ENCODE data around the gene CCDC60. TPM values are rescaled to one million over a fixed set of nuclear protein-coding genes. Genes with fewer than 3 reads are reported as not detected.

The CCDC60 gene, protein sequence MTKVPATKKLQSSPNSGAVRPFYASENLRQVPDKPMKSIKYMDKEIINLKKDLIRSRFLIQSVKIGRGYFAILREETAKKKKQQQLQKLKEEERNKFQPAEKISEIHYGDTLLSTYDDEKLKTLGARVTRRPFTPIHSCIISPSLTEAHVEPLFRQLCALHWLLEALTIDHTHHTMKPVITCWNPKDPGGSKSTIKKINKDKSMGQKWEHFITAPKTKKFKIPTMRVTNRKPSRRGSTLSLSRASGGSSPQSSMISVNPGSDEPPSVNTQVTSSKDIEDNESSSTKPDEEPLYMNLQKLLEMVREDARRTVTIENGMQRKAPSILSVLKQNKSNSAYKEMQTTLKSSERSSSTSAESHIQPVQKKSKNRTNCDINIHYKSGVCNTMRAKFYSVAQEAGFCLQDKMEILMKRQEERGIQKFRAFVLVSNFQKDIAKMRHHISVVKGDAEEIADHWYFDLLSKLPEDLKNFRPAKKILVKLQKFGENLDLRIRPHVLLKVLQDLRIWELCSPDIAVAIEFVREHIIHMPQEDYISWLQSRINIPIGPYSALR
- total RNA-seq (not detected), total RNA-seq (0 reads per million in 29 experiments)
- not detected for total RNA-seq (2013)

DNA sequence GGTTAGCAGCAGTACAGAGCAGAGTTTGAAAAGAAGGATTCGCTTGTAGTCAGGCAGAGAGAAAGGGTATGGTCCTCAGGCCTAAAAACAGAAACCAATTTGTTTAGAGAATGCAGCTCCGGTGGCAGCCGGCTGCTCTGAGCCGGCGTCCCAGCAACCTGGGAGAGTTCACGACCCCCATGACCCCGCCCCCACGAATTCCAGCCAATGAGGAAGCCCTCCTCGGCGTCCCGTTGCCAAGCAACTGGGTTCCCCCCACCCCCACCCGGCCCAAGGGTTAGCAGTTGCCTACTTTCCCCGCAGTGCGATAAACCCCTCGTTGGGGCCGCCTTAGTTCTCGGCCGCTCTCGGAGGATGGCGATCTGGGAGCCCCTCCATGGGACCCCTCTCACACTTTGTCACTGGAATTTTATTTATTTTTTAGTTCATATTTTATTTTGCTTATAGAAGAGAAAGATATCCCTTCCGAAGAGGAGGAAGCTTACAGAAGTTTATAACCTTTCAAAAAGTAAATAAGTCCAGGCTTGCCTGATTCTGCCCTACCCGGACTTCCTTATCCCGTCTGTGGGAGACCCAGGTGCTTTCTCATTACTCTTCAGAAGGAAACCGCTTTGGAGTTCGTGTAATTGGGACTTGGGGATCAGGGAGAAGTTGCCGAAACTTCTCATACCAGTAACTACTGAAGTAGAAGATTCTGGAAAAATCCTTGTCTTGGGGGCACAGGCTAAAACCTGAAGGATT, at the start of gene CCDC60:
CCDC60 (plus strand) TSS at position 300 of the 741 bp plus-strand sequence. CDS start 448 bp downstream, outside the sequence.
- no peak within 1 kb of the TSS for H3K4me3 ChIP-seq (ENCODE audit: control insufficient read depth in 1 of 2, extremely low read depth in 1 of 2, low read length in 1 of 2)
- ChIA-PET CTCF (no interaction called here), POLR2A (no interaction called here)
- Mint-ChIP-seq H3K36me3 (no peaks in the 10 kb centered on the region), H3K4me3 (no peak within 1 kb of the TSS), H3K4me1 (no peaks in the 10 kb centered on the region), H3K9me3 (peaks cover 0 to 7% (median 0%) of the 10 kb centered on the region in 3 donors), H3K27me3 (peaks cover 22 to 34% of the 10 kb centered on the region in 2 donors), H3K27ac (no peak within 1 kb of the TSS)
- H3K36me3 ChIP-seq (ENCODE audit: control insufficient read depth in 2 of 2, extremely low read depth in 1 of 2, insufficient read depth in 1 of 2, low read length in 1 of 2): no peaks in the 10 kb centered on the region
- no peaks in the 10 kb centered on the region for H3K9me3 ChIP-seq
- peaks cover 14% of the 10 kb centered on the region in 2 experiments for H3K27me3 ChIP-seq (replicated peaks in 1 of 2; ENCODE audit: control insufficient read depth in 2 of 2, extremely low read depth in 1 of 2, insufficient read depth in 2 of 2, low read length in 1 of 2)
- WGBS (ENCODE audit: insufficient coverage): 4% methylated on average over 9 of the region's 26 CpGs
- H3K4me1 ChIP-seq (ENCODE audit: control insufficient read depth in 1 of 2, extremely low read depth in 1 of 2, insufficient read depth in 2 of 2, low read length in 2 of 2): no peaks in the 10 kb centered on the region
- DNase-seq (no peak), ATAC-seq (replicated peaks in 1 of 4) (no peak)
- no peak within 1 kb of the TSS for H3K27ac ChIP-seq (ENCODE audit: low read length)

DNA sequence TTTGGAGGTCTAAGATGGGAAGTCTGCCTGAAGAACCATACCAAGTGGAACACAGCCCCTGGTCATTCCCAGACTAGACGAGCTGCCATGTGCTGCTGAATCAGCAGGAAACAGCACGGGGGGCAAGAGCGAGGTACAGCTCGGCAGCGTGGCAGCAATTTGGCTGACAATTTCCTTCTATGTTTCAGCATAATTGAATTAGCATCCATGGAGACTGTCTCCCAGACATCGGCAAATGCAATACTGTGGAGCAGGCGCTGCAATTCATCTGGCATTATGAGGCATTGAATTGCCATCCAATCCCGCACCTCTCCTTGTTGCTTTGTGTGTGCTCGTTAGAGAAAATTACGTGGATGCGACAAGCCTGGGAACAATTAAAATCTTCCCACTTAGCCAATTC, 46.0 kb upstream of the CCDC60 start:
- Mint-ChIP-seq H3K4me1 (no peaks in the 10 kb centered on the region), H3K4me3 (no peak overlapping the region), H3K27me3 (peaks cover 2 to 3% of the 10 kb centered on the region in 2 donors), H3K36me3 (no peaks in the 10 kb centered on the region), H3K9me3 (peaks cover 0 to 4% (median 0%) of the 10 kb centered on the region in 3 donors), H3K27ac (no peak overlapping the region)
- Histone ChIP-seq H3K4me1 (ENCODE audit: control insufficient read depth in 1 of 2, extremely low read depth in 1 of 2, insufficient read depth in 2 of 2, low read length in 2 of 2) (no peaks in the 10 kb centered on the region), H3K36me3 (ENCODE audit: control insufficient read depth in 2 of 2, extremely low read depth in 1 of 2, insufficient read depth in 1 of 2, low read length in 1 of 2) (no peaks in the 10 kb centered on the region), H3K4me3 (ENCODE audit: control insufficient read depth in 1 of 2, extremely low read depth in 1 of 2, low read length in 1 of 2) (no peak overlapping the region), H3K27me3 (replicated peaks in 1 of 2; ENCODE audit: control insufficient read depth in 2 of 2, extremely low read depth in 1 of 2, insufficient read depth in 2 of 2, low read length in 1 of 2) (peaks cover 0 to 4% of the 10 kb centered on the region in 2 experiments), H3K27ac (ENCODE audit: low read length) (no peak overlapping the region), H3K9me3 (no peaks in the 10 kb centered on the region)
- ChIA-PET POLR2A (no interaction called here), CTCF (no interaction called here)
- DNase-seq (no peak), ATAC-seq (replicated peaks in 1 of 4) (no peak)
- 50% methylated on average over 8 of the region's 11 CpGs for WGBS (ENCODE audit: insufficient coverage)

DNA sequence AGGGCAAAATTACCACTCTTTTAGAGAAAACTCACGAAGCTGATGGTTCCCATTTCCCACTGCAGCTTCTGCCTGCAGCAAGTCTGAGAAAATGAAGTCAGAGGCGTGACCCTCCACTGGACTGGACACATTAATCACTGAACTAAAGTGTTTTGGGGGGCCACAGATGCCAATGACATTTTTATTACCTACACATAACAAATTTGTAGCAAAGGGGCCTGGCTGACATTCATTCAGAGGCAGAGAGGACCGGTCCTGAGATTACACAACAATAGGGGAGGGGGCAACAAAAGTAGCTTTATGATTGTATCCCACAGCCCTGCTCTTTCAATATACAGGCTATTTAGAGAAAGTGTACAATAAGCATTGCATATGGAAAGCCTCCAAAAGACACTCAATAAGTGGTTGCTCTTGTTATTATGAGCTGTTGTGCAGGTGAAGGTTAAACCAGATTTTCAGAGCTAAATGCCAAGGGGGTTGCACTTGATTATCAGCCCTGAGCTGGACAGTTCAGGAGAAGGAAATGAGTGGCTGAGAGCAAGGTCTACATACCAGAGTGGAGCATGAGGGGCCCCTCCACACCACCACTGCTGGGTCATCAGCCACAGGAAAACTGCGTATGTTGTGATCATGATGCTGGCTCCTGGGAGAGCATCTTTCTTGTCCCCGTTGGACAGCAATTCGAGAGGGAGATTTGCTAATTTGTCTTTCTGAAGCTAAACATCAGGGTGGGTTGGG, 41.5 kb upstream of the CCDC60 start:
- H3K27ac ChIP-seq (ENCODE audit: low read length): no peak overlapping the region
- H3K27ac Mint-ChIP-seq: no peak overlapping the region
- no peak overlapping the region for H3K4me3 ChIP-seq (ENCODE audit: control insufficient read depth in 1 of 2, extremely low read depth in 1 of 2, low read length in 1 of 2)
- H3K4me1 ChIP-seq (ENCODE audit: control insufficient read depth in 1 of 2, extremely low read depth in 1 of 2, insufficient read depth in 2 of 2, low read length in 2 of 2): no peaks in the 10 kb centered on the region
- H3K9me3 Mint-ChIP-seq: peaks cover 0 to 4% (median 0%) of the 10 kb centered on the region in 3 donors
- H3K27me3 ChIP-seq (replicated peaks in 1 of 2; ENCODE audit: control insufficient read depth in 2 of 2, extremely low read depth in 1 of 2, insufficient read depth in 2 of 2, low read length in 1 of 2): peaks cover 0 to 2% of the 10 kb centered on the region in 2 experiments
- ChIA-PET CTCF (interaction anchor here in 1 of 2 donors (0.6 kb wide), 1 partner anchor 19 kb away, joined by 3 read pairs; no protein-coding TSS in a partner anchor), POLR2A (no interaction called here)
- no peaks in the 10 kb centered on the region for H3K9me3 ChIP-seq
- 27% methylated on average over 4 of the region's 6 CpGs for WGBS (ENCODE audit: insufficient coverage)
- DNase-seq: no peak
- H3K4me1 Mint-ChIP-seq: no peaks in the 10 kb centered on the region
- no peaks in the 10 kb centered on the region for H3K36me3 Mint-ChIP-seq
- ATAC-seq (replicated peaks in 1 of 4): no peak
- H3K36me3 ChIP-seq (ENCODE audit: control insufficient read depth in 2 of 2, extremely low read depth in 1 of 2, insufficient read depth in 1 of 2, low read length in 1 of 2): no peaks in the 10 kb centered on the region
- peaks cover 4 to 9% of the 10 kb centered on the region in 2 donors for H3K27me3 Mint-ChIP-seq
- H3K4me3 Mint-ChIP-seq: no peak overlapping the region

DNA sequence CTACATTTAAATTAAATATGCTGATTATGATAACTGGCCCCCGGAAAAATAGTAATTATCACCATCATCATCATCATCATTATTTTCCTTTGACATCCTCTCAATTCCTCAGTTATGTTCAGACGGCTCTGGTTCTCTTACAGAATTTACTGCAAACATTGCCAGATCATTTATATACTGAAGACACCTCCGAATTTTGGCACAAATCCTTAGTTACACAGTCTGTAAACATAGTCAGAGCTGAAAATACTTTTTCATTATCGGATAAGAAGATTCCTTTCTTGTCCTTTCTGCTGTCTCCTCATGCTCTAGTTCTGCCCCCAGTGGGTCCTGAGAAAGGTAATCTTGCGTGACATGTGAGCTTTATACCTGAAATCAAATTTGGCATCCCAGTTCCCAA, 40.3 kb upstream of the CCDC60 start:
- H3K4me1 ChIP-seq (ENCODE audit: control insufficient read depth in 1 of 2, extremely low read depth in 1 of 2, insufficient read depth in 2 of 2, low read length in 2 of 2): no peaks in the 10 kb centered on the region
- Mint-ChIP-seq H3K9me3 (peaks cover 0 to under 1% (median 0%) of the 10 kb centered on the region in 3 donors), H3K27ac (no peak overlapping the region), H3K4me3 (no peak overlapping the region), H3K4me1 (no peaks in the 10 kb centered on the region), H3K36me3 (no peaks in the 10 kb centered on the region), H3K27me3 (peaks cover 5 to 11% of the 10 kb centered on the region in 2 donors)
- H3K27ac ChIP-seq (ENCODE audit: low read length): no peak overlapping the region
- ChIA-PET CTCF (no interaction called here), POLR2A (no interaction called here)
- ATAC-seq (replicated peaks in 1 of 4) (no peak), DNase-seq (no peak)
- no peaks in the 10 kb centered on the region for H3K36me3 ChIP-seq (ENCODE audit: control insufficient read depth in 2 of 2, extremely low read depth in 1 of 2, insufficient read depth in 1 of 2, low read length in 1 of 2)
- H3K9me3 ChIP-seq: no peaks in the 10 kb centered on the region
- H3K4me3 ChIP-seq (ENCODE audit: control insufficient read depth in 1 of 2, extremely low read depth in 1 of 2, low read length in 1 of 2): no peak overlapping the region
- WGBS (ENCODE audit: insufficient coverage): 63% methylated on average over 2 of the region's 5 CpGs
- peaks cover 0 to 2% of the 10 kb centered on the region in 2 experiments for H3K27me3 ChIP-seq (replicated peaks in 1 of 2; ENCODE audit: control insufficient read depth in 2 of 2, extremely low read depth in 1 of 2, insufficient read depth in 2 of 2, low read length in 1 of 2)

DNA sequence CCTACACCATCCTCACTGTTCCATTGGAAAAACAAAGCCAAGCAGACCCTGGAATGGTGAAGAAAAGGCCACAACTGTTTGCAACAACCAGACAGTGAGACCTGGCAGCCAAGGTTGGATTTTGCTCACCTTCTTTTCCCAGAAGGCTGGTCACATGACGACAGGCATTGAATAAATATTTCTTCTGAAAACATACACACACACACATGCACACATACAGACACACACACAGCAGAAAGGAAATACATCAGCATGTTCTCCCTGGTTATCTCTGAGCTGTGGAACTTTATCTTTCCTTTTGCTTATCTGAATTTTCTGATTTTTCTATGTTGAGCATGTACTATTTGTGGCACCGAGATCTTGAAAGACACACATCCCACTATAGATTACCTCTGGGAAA, 38.0 kb upstream of the CCDC60 start:
- no peak overlapping the region for H3K4me3 ChIP-seq (ENCODE audit: control insufficient read depth in 1 of 2, extremely low read depth in 1 of 2, low read length in 1 of 2)
- no peaks in the 10 kb centered on the region for H3K27me3 ChIP-seq (replicated peaks in 1 of 2; ENCODE audit: control insufficient read depth in 2 of 2, extremely low read depth in 1 of 2, insufficient read depth in 2 of 2, low read length in 1 of 2)
- ATAC-seq (replicated peaks in 1 of 4): no peak
- Mint-ChIP-seq H3K4me1 (no peaks in the 10 kb centered on the region), H3K27me3 (peaks cover 5 to 14% of the 10 kb centered on the region in 2 donors), H3K36me3 (no peaks in the 10 kb centered on the region), H3K27ac (no peak overlapping the region), H3K4me3 (no peak overlapping the region), H3K9me3 (peaks cover 0 to 4% (median 0%) of the 10 kb centered on the region in 3 donors)
- no peak for DNase-seq
- H3K36me3 ChIP-seq (ENCODE audit: control insufficient read depth in 2 of 2, extremely low read depth in 1 of 2, insufficient read depth in 1 of 2, low read length in 1 of 2): no peaks in the 10 kb centered on the region
- POLR2A ChIA-PET: no interaction called here
- CTCF ChIA-PET: no interaction called here
- no peak overlapping the region for H3K27ac ChIP-seq (ENCODE audit: low read length)
- WGBS (ENCODE audit: insufficient coverage): 60% methylated on average over 1 of the region's 2 CpGs
- no peaks in the 10 kb centered on the region for H3K9me3 ChIP-seq
- no peaks in the 10 kb centered on the region for H3K4me1 ChIP-seq (ENCODE audit: control insufficient read depth in 1 of 2, extremely low read depth in 1 of 2, insufficient read depth in 2 of 2, low read length in 2 of 2)

DNA sequence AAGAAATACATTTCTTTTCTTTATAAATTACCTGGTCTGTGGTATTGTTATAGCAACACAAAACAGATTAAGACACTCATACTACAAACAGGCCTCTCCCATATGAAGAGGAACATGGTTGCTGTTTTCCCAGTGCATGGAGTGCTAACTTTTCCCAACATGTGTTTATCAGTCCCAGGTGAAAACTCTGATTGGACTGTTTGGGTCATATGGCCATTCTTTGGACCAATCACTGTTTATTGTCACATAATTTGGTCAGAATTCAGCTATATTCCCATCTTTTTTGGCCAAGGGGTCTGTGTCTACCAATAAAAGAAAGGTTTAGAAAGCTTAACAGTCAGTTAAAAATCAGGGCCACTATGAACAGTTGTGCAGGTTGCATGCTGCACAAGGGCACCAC, 35.4 kb upstream of the CCDC60 start:
- no peak for DNase-seq
- Mint-ChIP-seq H3K4me3 (no peak overlapping the region), H3K9me3 (peaks cover 0 to 4% (median 0%) of the 10 kb centered on the region in 3 donors), H3K27me3 (peaks cover 8 to 14% of the 10 kb centered on the region in 2 donors), H3K36me3 (no peaks in the 10 kb centered on the region), H3K4me1 (no peaks in the 10 kb centered on the region), H3K27ac (no peak overlapping the region)
- Histone ChIP-seq H3K36me3 (ENCODE audit: control insufficient read depth in 2 of 2, extremely low read depth in 1 of 2, insufficient read depth in 1 of 2, low read length in 1 of 2) (no peaks in the 10 kb centered on the region), H3K9me3 (no peaks in the 10 kb centered on the region), H3K4me3 (ENCODE audit: control insufficient read depth in 1 of 2, extremely low read depth in 1 of 2, low read length in 1 of 2) (no peak overlapping the region), H3K27me3 (replicated peaks in 1 of 2; ENCODE audit: control insufficient read depth in 2 of 2, extremely low read depth in 1 of 2, insufficient read depth in 2 of 2, low read length in 1 of 2) (peaks cover 0 to 4% of the 10 kb centered on the region in 2 experiments), H3K27ac (ENCODE audit: low read length) (no peak overlapping the region), H3K4me1 (ENCODE audit: control insufficient read depth in 1 of 2, extremely low read depth in 1 of 2, insufficient read depth in 2 of 2, low read length in 2 of 2) (no peaks in the 10 kb centered on the region)
- POLR2A ChIA-PET: interaction anchor here in 1 of 2 donors (0.6 kb wide), 1 partner anchor 17 kb away, joined by 4 read pairs; no protein-coding TSS in a partner anchor
- CTCF ChIA-PET: no interaction called here
- no peak for ATAC-seq (replicated peaks in 1 of 4)
